NT2/D1 (cell line): ENCODE measurements around the gene YPEL2.

Experiments
- SUZ12 ChIP-seq: IDR thresholded peaks from 2 replicates; pipeline ENCODE4 v1.6.1; 2011; ENCODE audit not compliant: insufficient read length, insufficient read depth; ENCODE audit errors: extremely low read depth
- YY1 ChIP-seq: IDR thresholded peaks from 2 replicates; pipeline ENCODE4 v1.6.1; 2011; ENCODE audit not compliant: insufficient read length, insufficient read depth

- TF ChIP-seq YY1 (no peak), SUZ12 (no peak)
Observed at GRCh38 chr17:59399914-59400313, 68.5 kb downstream of the YPEL2 start.
